ENCODE data around the gene GUCY1A2.
"Not testable (repeated sequence)": the region's sequence is repeated elsewhere in the genome, so short reads cannot be mapped to it uniquely, and the experiment has no call there.

Gene GUCY1A2

GRCh38 chr11:106789406-106789805, 228.9 kb downstream of the GUCY1A2 start:
- intact Hi-C loops (cut with DNase I; ENCODE audit: low total_unique reads), result no loop called here
- no peak overlapping the region for H3K4me3 ChIP-seq
- no peaks in the 10 kb centered on the region for H3K36me3 ChIP-seq
- peaks cover 0 to 8% (median 0%) of the 10 kb centered on the region in 4 donors for H3K4me1 ChIP-seq
- no peak for DNase-seq
- no peak overlapping the region for H3K27ac ChIP-seq
- TF ChIP-seq CTCF (IDR thresholded peaks at IDR 0.05), result no peak
- H3K27me3 ChIP-seq, result no peaks in the 10 kb centered on the region
- H3K9me3 ChIP-seq, result no peaks in the 10 kb centered on the region

- Histone ChIP-seq H3K27ac (no peak overlapping the region), H3K27me3 (no peaks in the 10 kb centered on the region), H3K4me1 (peaks cover 0 to 8% (median 0%) of the 10 kb centered on the region in 4 donors), H3K4me3 (no peak overlapping the region), H3K9me3 (no peaks in the 10 kb centered on the region), H3K36me3 (no peaks in the 10 kb centered on the region)
- intact Hi-C loops (cut with DNase I; ENCODE audit: low total_unique reads), result no loop called here
- TF ChIP-seq CTCF (IDR thresholded peaks at IDR 0.05), result no peak
- DNase-seq, result no peak
Measured at GRCh38 chr11:106787454-106787853, 230.8 kb downstream of the GUCY1A2 start.

- H3K4me1 ChIP-seq, result peaks cover 0 to 8% (median 0%) of the 10 kb centered on the region in 4 donors
- H3K27ac ChIP-seq, result no peak overlapping the region
- no peak for DNase-seq
- H3K36me3 ChIP-seq, result no peaks in the 10 kb centered on the region
- TF ChIP-seq CTCF (IDR thresholded peaks at IDR 0.05), result no peak
- intact Hi-C loops (cut with DNase I; ENCODE audit: low total_unique reads), result no loop called here
- H3K9me3 ChIP-seq, result no peaks in the 10 kb centered on the region
- no peaks in the 10 kb centered on the region for H3K27me3 ChIP-seq
- no peak overlapping the region for H3K4me3 ChIP-seq
Measured at GRCh38 chr11:106785913-106786650, 232.2 kb downstream of the GUCY1A2 start.

- H3K4me1 ChIP-seq; intact Hi-C loops (cut with DNase I; ENCODE audit: low total_unique reads); H3K4me3 ChIP-seq; H3K9me3 ChIP-seq; H3K27ac ChIP-seq; DNase-seq; H3K27me3 ChIP-seq; H3K36me3 ChIP-seq: not testable (repeated sequence)
Measured at GRCh38 chr11:106777302-106777701, 241.0 kb downstream of the GUCY1A2 start.

- no peaks in the 10 kb centered on the region for H3K4me1 ChIP-seq
- H3K4me3 ChIP-seq, result no peak overlapping the region
- no peaks in the 10 kb centered on the region for H3K27me3 ChIP-seq
- no peak for TF ChIP-seq CTCF (IDR thresholded peaks at IDR 0.05)
- intact Hi-C loops (cut with DNase I; ENCODE audit: low total_unique reads), result no loop called here
- no peaks in the 10 kb centered on the region for H3K36me3 ChIP-seq
- H3K27ac ChIP-seq, result no peak overlapping the region
- no peak for DNase-seq
- H3K9me3 ChIP-seq, result no peaks in the 10 kb centered on the region
Measured at GRCh38 chr11:106770489-106771085, 247.7 kb downstream of the GUCY1A2 start.

- H3K27me3 ChIP-seq, result no peaks in the 10 kb centered on the region
- no peaks in the 10 kb centered on the region for H3K9me3 ChIP-seq
- DNase-seq, result no peak
- no peaks in the 10 kb centered on the region for H3K36me3 ChIP-seq
- no peak for TF ChIP-seq CTCF (IDR thresholded peaks at IDR 0.05)
- intact Hi-C loops (cut with DNase I; ENCODE audit: low total_unique reads), result no loop called here
- no peaks in the 10 kb centered on the region for H3K4me1 ChIP-seq
- H3K27ac ChIP-seq, result no peak overlapping the region
- no peak overlapping the region for H3K4me3 ChIP-seq
Measured at GRCh38 chr11:106765469-106766258, 252.6 kb downstream of the GUCY1A2 start.

All from tibial artery (tissue), 4 donors.